Measurements from ENCODE around the gene ANKRD7. TPM values are rescaled to one million over a fixed set of nuclear protein-coding genes. Genes with fewer than 3 reads are reported as not detected.
"Not testable (repeated sequence)": the region's sequence is repeated elsewhere in the genome, so short reads cannot be mapped to it uniquely, and the experiment has no call there.

The ANKRD7 gene
- total RNA-seq, 1 experiment from 2014 or later, result 2.4 TPM

- intact Hi-C loops (cut with micrococcal nuclease; ENCODE audit: unreplicated experiment), result no loop called here
- Histone ChIP-seq H3K27me3 (ENCODE audit: insufficient read depth, low read depth) (no peaks in the 10 kb centered on the region), H3K79me2 (ENCODE audit: low read depth) (no peaks in the 10 kb centered on the region), H3K9me3 (ENCODE audit: insufficient read depth, low read depth) (no peaks in the 10 kb centered on the region), H3K36me3 (ENCODE audit: low read depth) (no peaks in the 10 kb centered on the region), H3F3A (ENCODE audit: insufficient read depth, low read depth) (no peaks in the 10 kb centered on the region), H3K27ac (no peak overlapping the region), H4K20me1 (ENCODE audit: insufficient read depth) (no peaks in the 10 kb centered on the region; the same call in 1 of the 2 replicates), H2AFZ (no peak overlapping the region), H3K9me2 (ENCODE audit: insufficient read depth) (no peaks in the 10 kb centered on the region), H3K4me2 (no peak overlapping the region), H3K4me3 (no peak overlapping the region), H3K4me1 (replicated peaks; ENCODE audit: insufficient read depth) (no peaks in the 10 kb centered on the region)
- POLR2A ChIA-PET (ENCODE audit: unreplicated experiment), result no interaction called here
- TF ChIP-seq CTCF (conservative IDR thresholded peaks at IDR 0.05), result no peak
- BruUV-seq (replicated peaks), result no TSS peak
- CTCF ChIA-PET, result no interaction called here
- no peak for DNase-seq
These were observed 14.5 kb downstream of the ANKRD7 start for GRCh38 chr7:118239014-118239413.

- H3K79me2 ChIP-seq (ENCODE audit: low read depth); H3K27ac ChIP-seq; H3K9me3 ChIP-seq (ENCODE audit: insufficient read depth, low read depth); H3K4me3 ChIP-seq; DNase-seq; intact Hi-C loops (cut with micrococcal nuclease; ENCODE audit: unreplicated experiment); POLR2A ChIA-PET (ENCODE audit: unreplicated experiment); H3F3A ChIP-seq (ENCODE audit: insufficient read depth, low read depth); BruUV-seq (replicated peaks); H2AFZ ChIP-seq; H3K36me3 ChIP-seq (ENCODE audit: low read depth); H3K9me2 ChIP-seq (ENCODE audit: insufficient read depth); H3K4me1 ChIP-seq (replicated peaks; ENCODE audit: insufficient read depth); H3K4me2 ChIP-seq; H3K27me3 ChIP-seq (ENCODE audit: insufficient read depth, low read depth); H4K20me1 ChIP-seq (ENCODE audit: insufficient read depth); CTCF ChIA-PET: not testable (repeated sequence)
These were observed 15.8 kb downstream of the ANKRD7 start for GRCh38 chr7:118240320-118240719.

GRCh38 chr7:118243695-118244094 lies 19.2 kb downstream of the ANKRD7 start:
- H3K79me2 ChIP-seq (ENCODE audit: low read depth), result no peaks in the 10 kb centered on the region
- no peaks in the 10 kb centered on the region for H3F3A ChIP-seq (ENCODE audit: insufficient read depth, low read depth)
- BruUV-seq (replicated peaks), result no TSS peak
- H3K36me3 ChIP-seq (ENCODE audit: low read depth), result no peaks in the 10 kb centered on the region
- CTCF ChIA-PET, result no interaction called here
- POLR2A ChIA-PET (ENCODE audit: unreplicated experiment), result no interaction called here
- H3K27ac ChIP-seq, result no peak overlapping the region
- TF ChIP-seq EZH2 (IDR thresholded peaks at IDR 0.05; ENCODE audit: low read depth) (no peak), CTCF (conservative IDR thresholded peaks at IDR 0.05) (no peak)
- intact Hi-C loops (cut with micrococcal nuclease; ENCODE audit: unreplicated experiment), result no loop called here
- H4K20me1 ChIP-seq (ENCODE audit: insufficient read depth), result no peaks in the 10 kb centered on the region; the same call in 1 of the 2 replicates
- no peak for DNase-seq
- H3K27me3 ChIP-seq (ENCODE audit: insufficient read depth, low read depth), result no peaks in the 10 kb centered on the region
- no peak overlapping the region for H3K4me3 ChIP-seq
- no peaks in the 10 kb centered on the region for H3K4me1 ChIP-seq (replicated peaks; ENCODE audit: insufficient read depth)
- H2AFZ ChIP-seq, result no peak overlapping the region
- no peaks in the 10 kb centered on the region for H3K9me3 ChIP-seq (ENCODE audit: insufficient read depth, low read depth)
- no peaks in the 10 kb centered on the region for H3K9me2 ChIP-seq (ENCODE audit: insufficient read depth)
- H3K4me2 ChIP-seq, result no peak overlapping the region

GRCh38 chr7:118245267-118246040 lies 20.9 kb downstream of the ANKRD7 start:
- no peak for DNase-seq
- no peaks in the 10 kb centered on the region for H3K27me3 ChIP-seq (ENCODE audit: insufficient read depth, low read depth)
- intact Hi-C loops (cut with micrococcal nuclease; ENCODE audit: unreplicated experiment), result no loop called here
- no peaks in the 10 kb centered on the region for H3K4me1 ChIP-seq (replicated peaks; ENCODE audit: insufficient read depth)
- no peak overlapping the region for H3K27ac ChIP-seq
- no peaks in the 10 kb centered on the region for H3K9me2 ChIP-seq (ENCODE audit: insufficient read depth)
- CTCF ChIA-PET, result no interaction called here
- H4K20me1 ChIP-seq (ENCODE audit: insufficient read depth), result no peaks in the 10 kb centered on the region; the same call in 1 of the 2 replicates
- no peak overlapping the region for H3K4me2 ChIP-seq
- no TSS peak for BruUV-seq (replicated peaks)
- TF ChIP-seq EZH2 (IDR thresholded peaks at IDR 0.05; ENCODE audit: low read depth) (no peak), CTCF (conservative IDR thresholded peaks at IDR 0.05) (no peak)
- POLR2A ChIA-PET (ENCODE audit: unreplicated experiment), result no interaction called here
- no peaks in the 10 kb centered on the region for H3K9me3 ChIP-seq (ENCODE audit: insufficient read depth, low read depth)
- H3K4me3 ChIP-seq, result no peak overlapping the region
- H3K79me2 ChIP-seq (ENCODE audit: low read depth), result no peaks in the 10 kb centered on the region
- H3K36me3 ChIP-seq (ENCODE audit: low read depth), result no peaks in the 10 kb centered on the region
- no peak overlapping the region for H2AFZ ChIP-seq
- H3F3A ChIP-seq (ENCODE audit: insufficient read depth, low read depth), result no peaks in the 10 kb centered on the region

Data from PC-9 (cell line).